GM10266 (cell line): Measurements from ENCODE around the gene CDC25B.

Source experiments
- DNase-seq: peaks from one replicate; pipeline ENCODE4 v3.0.0; 2012; ENCODE audit errors: extremely low spot score
- CTCF ChIP-seq: IDR thresholded peaks from 2 replicates; pipeline ENCODE4 v1.5.1; 2012; ENCODE audit warnings: mild to moderate bottlenecking, low read depth; ENCODE audit not compliant: control insufficient read depth, insufficient read depth; ENCODE audit errors: missing control alignments

CDC25B gene

GRCh38 chr20:3808544-3808943 lies 12.4 kb downstream of the CDC25B start:
- no peak for DNase-seq
- no peak for TF ChIP-seq CTCF

- no peak for DNase-seq
- TF ChIP-seq CTCF = no peak
These were observed 15.6 kb downstream of the CDC25B start for GRCh38 chr20:3811467-3812258.

DNA sequence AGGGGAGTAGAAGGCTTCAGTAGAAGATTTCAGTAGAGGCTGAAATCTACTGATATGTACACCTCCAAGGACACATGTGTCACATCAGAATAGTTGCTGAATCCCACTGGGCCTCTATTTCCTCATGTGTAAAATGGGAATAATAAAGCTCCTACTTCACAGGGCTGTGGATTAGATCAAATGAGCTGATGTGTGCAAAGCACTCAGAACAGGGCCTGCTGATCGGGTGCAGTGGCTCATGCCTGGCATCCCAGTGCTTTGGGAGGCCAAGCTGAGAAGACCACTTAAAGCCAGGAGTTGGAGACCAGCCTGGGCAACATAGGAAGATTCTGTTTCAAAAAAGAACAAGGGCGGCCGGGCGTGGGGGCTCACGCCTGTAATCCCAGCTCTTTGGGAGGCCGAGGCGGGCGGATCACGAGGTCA lies 16.2 kb downstream of the CDC25B start:
- no peak for DNase-seq

GRCh38 chr20:3812975-3813847 lies 17.1 kb downstream of the CDC25B start:
- no peak for DNase-seq
- no peak for TF ChIP-seq CTCF

More for the DNA sequence above, 16.2 kb downstream of the CDC25B start:
- no peak for TF ChIP-seq CTCF

- DNase-seq = no peak
- TF ChIP-seq CTCF = no peak
These were observed 17.9 kb downstream of the CDC25B start for GRCh38 chr20:3813848-3814581.

DNA sequence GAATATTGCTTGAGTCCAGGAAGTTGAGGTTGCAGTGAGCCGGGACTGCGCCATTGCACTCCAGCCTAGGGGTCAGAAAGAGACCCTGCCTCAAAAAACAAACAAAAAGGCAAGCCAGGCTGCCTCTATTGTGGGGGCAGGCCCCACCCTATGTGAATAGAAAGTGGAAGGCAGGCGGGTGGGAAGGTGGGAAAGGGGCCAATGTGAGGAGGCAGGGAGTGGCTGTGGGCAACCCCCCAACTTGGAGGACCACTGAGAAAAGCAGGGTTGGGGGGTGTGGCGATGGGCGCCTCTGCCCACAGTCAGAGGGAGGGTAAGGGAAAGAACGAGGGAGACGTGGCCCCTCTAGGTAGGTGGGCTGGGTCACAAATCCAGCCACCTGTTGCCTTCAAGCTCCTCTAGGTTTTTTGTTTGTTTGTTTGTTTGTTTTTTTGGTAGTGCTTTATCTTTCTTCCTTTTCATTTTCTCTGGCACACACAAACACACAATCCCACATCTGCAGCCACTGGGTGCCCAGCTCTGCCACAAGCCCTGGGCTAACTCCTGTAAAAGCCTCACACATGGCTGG lies 18.9 kb downstream of the CDC25B start:
- no peak for TF ChIP-seq CTCF
- no peak for DNase-seq
